Glomerular visceral epithelial cell (primary cell): ENCODE data around the gene NPHS1.

Experiments
- DNase-seq: peaks from one replicate; pipeline ENCODE4 v3.0.0-alpha.2; 2016; ENCODE audit errors: extremely low spot score

The NPHS1 gene

GRCh38 chr19:35787227-35787799 is 65.0 kb downstream of the NPHS1 start:
- DNase-seq: no peak

DNA sequence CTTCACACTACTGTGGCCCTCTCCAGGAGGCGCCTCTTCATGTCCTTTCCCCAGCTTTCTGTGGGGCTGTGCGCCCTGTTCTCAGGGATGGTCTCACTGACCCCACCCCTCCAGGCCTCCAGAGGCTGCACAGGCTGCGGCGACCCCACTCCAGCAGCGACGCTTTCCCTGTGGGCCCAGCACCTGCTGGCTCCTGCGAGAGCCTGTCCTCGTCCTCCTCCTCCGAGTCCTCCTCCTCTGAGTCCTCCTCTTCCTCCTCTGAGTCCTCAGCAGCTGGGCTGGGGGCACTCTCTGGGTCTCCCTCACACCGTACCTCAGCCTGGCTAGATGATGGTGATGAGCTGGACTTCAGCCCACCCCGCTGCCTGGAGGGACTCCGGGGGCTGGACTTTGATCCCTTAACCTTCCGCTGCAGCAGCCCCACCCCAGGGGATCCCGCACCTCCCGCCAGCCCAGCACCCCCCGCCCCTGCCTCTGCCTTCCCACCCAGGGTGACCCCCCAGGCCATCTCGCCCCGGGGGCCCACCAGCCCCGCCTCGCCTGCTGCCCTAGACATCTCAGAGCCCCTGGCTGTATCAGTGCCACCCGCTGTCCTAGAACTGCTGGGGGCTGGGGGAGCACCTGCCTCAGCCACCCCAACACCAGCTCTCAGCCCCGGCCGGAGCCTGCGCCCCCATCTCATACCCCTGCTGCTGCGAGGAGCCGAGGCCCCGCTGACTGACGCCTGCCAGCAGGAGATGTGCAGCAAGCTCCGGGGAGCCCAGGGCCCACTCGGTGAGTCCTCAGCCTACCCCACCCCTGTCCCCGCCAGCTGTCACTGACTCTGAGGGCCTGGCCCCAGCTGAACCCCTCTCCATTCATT is 65.8 kb downstream of the NPHS1 start:
- no peak for DNase-seq

DNA sequence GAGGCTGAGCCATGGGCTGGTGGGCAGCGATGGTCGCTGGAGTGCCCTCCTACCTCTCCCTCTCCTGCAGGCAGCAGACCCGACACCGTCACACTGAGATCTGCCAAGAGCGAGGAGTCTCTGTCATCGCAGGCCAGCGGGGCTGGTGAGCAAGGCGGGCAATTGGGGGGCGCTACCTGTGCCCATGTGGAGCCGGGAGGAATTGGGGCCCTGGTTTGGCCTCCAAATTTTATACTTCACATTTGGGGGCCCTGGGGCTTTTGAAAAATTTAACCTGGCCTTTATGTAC is 67.0 kb downstream of the NPHS1 start:
- DNase-seq: no peak

GRCh38 chr19:35784503-35785338 is 67.6 kb downstream of the NPHS1 start:
- DNase-seq: no peak

GRCh38 chr19:35783469-35784434 is 68.6 kb downstream of the NPHS1 start:
- no peak for DNase-seq

GRCh38 chr19:35782589-35782988 is 69.7 kb downstream of the NPHS1 start:
- no peak for DNase-seq

DNA sequence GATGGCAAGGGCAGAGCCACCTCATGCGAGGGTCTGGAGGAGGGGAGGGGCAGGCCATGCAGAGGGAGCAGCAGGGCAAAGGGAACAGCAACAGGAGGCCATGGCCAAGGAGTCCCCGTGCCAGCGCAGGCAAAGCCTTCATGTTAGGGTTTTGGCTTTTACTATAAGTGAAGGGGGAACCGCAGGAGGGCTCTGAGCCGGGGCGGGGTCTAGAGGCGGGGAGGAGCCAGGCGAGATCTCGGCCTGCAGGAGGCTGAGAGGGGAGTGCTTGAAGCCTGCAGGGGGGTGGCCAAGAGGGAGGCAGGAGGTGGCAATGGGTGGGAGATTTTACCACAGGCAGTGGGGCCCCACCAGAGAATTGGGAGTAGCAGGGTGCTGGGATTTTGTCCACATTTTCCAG is 70.7 kb downstream of the NPHS1 start:
- DNase-seq: no peak

GRCh38 chr19:35780717-35781116 is 71.6 kb downstream of the NPHS1 start:
- DNase-seq: no peak

DNA sequence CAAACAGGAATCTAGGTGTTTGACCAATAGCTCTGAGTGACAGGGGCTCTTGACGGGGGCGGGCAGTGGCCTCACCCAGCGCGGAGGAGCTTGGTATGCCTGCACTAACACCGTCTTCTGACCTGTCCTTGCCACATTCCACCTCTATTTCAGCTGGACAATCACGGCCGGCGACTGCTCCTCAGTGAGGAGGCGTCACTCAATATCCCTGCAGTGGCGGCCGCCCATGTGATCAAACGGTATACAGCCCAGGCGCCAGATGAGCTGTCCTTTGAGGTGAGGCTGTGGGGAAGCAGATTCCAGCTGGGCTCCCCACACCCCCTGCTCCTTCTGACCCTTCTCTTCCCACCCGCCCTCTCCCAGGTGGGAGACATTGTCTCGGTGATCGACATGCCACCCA is 72.2 kb downstream of the NPHS1 start:
- DNase-seq: no peak

DNA sequence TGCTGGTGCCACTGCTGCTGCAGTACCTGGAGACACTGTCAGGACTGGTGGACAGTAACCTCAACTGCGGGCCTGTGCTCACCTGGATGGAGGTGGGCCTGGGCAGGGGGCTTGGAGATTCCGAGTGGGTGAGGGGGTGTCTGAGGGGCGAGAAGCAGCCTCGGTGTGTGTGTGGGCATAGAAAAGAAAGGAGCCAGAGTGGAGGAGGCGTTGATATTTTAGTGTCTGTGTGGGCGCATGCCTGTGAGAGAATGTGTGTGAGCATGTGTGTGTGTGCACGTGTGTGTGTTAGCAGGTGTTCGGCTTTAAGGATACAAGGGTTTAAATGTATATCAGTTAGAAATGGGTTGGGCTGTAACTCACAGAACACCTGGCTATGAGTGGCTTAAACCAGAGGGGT is 73.3 kb downstream of the NPHS1 start:
- DNase-seq: no peak

DNA sequence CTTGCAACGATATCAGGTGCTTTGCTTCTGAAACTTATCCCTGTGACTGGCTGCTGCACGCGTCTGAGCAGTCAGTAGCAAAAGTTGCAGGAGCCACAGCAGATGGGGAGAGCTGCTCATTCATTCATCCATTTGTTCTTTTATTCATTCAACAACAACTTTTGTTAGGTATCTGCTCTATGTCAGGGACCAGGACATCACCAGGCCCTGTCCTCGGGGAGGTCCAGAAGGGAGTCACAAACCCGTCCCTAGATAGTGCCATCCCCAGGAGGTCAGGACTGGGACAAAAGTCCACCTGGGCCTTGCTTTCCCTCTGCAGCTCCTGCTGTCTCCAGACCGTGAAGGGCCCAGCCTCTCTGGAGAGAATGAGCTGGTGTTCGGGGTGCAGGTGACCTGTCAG is 74.3 kb downstream of the NPHS1 start:
- DNase-seq: no peak

DNA sequence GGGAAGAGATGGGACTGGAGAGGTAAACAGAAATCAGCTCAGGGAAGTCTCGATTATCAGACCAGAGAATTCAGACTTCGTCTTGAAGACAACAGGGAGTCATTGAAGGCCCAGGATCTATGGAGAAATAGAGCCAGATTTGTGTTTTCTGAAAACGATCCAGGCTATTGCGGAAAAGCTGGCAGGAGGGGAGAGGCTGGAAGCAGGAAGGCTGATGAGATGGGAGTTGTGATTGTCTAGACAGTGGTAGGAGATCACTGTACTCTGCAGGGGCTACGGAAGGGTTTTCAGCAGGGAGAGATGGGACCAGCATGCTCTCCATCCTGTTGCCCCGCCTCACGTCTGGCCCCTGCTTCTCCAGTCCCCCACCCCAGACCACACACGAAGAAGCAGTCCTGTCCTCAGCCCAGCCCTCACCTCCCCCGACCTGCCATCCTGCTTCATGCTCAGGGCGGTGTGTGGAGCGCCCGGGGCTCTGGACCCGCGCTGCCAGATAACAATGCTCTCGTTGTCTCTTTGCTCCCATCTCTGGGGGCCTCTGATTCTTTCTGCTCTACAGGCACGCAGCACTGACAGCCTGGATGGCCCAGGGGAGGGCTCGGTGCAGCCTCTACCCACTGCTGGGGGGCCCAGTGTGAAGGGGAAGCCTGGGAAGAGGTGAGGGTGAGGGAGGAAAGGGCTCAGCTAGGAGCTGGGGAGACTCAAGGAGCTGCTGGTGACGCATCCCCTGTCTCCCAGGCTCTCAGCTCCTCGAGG is 75.0 kb downstream of the NPHS1 start:
- DNase-seq: no peak

DNA sequence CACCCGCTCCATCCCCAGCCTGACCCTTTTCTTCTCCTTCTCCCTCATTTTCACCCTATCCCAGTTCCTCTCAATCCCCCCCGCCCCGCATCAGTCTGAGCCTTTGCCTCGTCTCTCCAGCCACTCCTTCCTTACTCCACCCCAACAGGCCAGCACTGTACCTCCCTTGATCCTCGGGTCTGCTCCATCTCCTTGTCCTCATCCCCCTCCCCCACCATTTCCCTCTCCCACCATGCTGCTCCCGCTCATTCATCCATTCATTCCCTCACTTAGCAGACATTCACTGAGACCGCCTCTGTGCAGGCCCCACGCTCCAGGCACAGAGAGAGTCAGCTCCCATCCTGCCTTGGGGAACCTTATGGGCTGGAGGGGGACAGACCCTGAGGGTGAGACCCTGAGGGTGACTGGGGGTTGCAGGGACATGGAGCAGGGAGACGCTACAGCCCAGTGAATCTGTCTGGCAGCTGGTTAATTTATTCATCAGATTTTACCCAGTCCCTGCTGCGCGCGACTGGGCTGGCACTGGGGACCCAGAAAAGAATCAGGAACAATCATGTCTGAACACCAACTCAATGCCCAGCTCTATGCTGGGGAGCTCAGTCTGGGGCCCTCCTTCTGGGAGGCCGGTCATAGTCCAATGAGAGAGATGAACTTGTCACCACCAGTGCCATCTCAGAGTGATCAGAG is 76.1 kb downstream of the NPHS1 start:
- DNase-seq: no peak
